ENCODE measurements around the gene RAB27A. TPM values are rescaled to one million over a fixed set of nuclear protein-coding genes. Genes with fewer than 3 reads are reported as not detected.

The RAB27A gene
- total RNA-seq, 1 donor from 2014 or later: 26.7 TPM

DNA sequence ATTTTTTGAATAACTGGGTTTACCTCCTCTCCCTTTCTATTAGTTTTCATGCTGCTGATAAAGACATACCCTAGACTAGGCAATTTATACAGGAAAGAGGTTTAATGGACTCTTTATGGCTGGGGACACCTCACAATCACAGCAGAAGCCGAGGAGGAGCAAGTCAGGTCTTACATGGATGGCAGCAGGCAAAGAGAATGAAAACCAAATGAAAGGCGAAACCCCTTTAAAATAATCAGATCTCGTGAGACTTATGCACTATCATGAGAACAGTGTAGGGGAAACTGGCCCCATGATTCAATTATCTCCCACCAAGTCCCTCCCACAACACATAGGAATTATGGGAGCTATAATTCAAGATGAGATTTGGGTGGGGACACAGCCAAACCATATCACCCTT is 90.9 kb downstream of the RAB27A start:
- Mint-ChIP-seq H3K27me3 (no peaks in the 10 kb centered on the region), H3K4me3 (peak overlapping the region; percentile 21), H3K9me3 (peaks cover 2% of the 10 kb centered on the region), H3K4me1 (peaks cover 3% of the 10 kb centered on the region), H3K27ac (peak overlapping the region; percentile 14), H3K36me3 (ENCODE audit: low read depth) (peaks cover 7% of the 10 kb centered on the region)
- ChIA-PET CTCF (no interaction called here), POLR2A (no interaction called here)
- TF ChIP-seq, protein P1, sequence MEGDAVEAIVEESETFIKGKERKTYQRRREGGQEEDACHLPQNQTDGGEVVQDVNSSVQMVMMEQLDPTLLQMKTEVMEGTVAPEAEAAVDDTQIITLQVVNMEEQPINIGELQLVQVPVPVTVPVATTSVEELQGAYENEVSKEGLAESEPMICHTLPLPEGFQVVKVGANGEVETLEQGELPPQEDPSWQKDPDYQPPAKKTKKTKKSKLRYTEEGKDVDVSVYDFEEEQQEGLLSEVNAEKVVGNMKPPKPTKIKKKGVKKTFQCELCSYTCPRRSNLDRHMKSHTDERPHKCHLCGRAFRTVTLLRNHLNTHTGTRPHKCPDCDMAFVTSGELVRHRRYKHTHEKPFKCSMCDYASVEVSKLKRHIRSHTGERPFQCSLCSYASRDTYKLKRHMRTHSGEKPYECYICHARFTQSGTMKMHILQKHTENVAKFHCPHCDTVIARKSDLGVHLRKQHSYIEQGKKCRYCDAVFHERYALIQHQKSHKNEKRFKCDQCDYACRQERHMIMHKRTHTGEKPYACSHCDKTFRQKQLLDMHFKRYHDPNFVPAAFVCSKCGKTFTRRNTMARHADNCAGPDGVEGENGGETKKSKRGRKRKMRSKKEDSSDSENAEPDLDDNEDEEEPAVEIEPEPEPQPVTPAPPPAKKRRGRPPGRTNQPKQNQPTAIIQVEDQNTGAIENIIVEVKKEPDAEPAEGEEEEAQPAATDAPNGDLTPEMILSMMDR (IDR thresholded peaks at IDR 0.05): no peak
- no peak for DNase-seq
- ATAC-seq (ENCODE audit: low read depth): no peak
- intact Hi-C loops (cut with micrococcal nuclease): loop anchor here (5.0 kb wide), 2 partner anchors 299 to 444 kb away; no protein-coding TSS in a partner anchor

DNA sequence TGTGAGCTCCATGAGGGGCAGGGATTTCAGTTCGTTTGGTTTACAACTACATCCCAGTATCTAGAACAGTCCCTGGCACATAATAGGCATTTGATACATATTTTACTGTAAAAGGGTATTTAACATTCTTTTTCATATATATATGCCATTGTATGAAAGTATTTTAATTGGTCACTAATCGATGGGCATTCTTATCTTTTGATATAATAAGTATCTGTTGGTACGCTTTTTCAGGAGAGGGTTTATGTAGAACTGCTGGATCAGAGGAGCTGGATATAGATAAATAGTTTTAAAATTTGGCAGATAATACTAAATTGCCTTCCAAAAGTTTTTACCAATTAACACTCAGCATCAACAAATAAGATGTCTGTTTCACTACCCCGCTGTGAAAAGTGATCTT is 91.9 kb downstream of the RAB27A start:
- Mint-ChIP-seq H3K27me3 (no peaks in the 10 kb centered on the region), H3K4me3 (no peak overlapping the region)

DNA sequence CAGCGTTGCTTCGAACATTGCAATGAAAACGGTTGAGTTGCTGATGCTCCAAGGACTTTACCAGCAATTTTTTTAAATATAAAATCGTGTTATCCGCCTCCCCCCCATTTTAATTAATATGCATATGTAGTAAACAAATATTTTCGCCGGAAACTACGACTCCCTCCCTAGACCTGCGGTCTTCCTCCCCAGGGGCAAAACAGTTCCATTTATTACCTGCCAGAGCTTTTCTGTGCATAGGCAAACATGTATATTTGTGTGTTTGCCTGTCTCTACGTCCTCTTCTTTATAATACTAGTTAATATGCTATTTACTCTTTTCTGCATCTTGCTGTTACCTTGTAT is 92.3 kb downstream of the RAB27A start:
- Mint-ChIP-seq H3K4me1 (peaks cover 6% of the 10 kb centered on the region), H3K4me3 (no peak overlapping the region), H3K9me3 (peaks cover 2% of the 10 kb centered on the region), H3K36me3 (ENCODE audit: low read depth) (peaks cover 17% of the 10 kb centered on the region), H3K27ac (no peak overlapping the region), H3K27me3 (no peaks in the 10 kb centered on the region)
- no peak for ATAC-seq (ENCODE audit: low read depth)
- ChIA-PET CTCF (interaction anchor here (0.9 to 2.2 kb wide), 8 partner anchors 13 to 238 kb away, joined by 3 to 7 read pairs (median 3); partner anchors contain the start of genes CCPG1, PIGB and PIGBOS1), POLR2A (interaction anchor here (0.5 to 2.4 kb wide), 8 partner anchors 10 to 211 kb away, joined by 3 to 33 read pairs (median 4); partner anchors contain the start of genes CCPG1, PIERCE2, PIGB and PIGBOS1)
- TF ChIP-seq, protein P1 (IDR thresholded peaks at IDR 0.05): no peak
- intact Hi-C loops (cut with micrococcal nuclease): loop anchor here (1.0 to 5.0 kb wide), 7 partner anchors 9 to 445 kb away; partner anchors contain the start of genes PIGB and PIGBOS1
- DNase-seq: no peak

More for the DNA sequence above, 91.9 kb downstream of the RAB27A start:
- intact Hi-C loops (cut with micrococcal nuclease): loop anchor here (1.0 to 5.0 kb wide), 7 partner anchors 9 to 445 kb away; partner anchors contain the start of genes PIGB and PIGBOS1
- POLR2A ChIA-PET: interaction anchor here (1.4 to 2.4 kb wide), 5 partner anchors 18 to 210 kb away, joined by 4 to 33 read pairs (median 20); partner anchors contain the start of genes CCPG1, PIERCE2, PIGB and PIGBOS1
- DNase-seq (no peak), ATAC-seq (ENCODE audit: low read depth) (no peak)
- H3K27ac Mint-ChIP-seq: peak overlapping the region; percentile 8
- TF ChIP-seq, protein P1 (IDR thresholded peaks at IDR 0.05): no peak
- H3K9me3 Mint-ChIP-seq: peaks cover 2% of the 10 kb centered on the region
- peaks cover 13% of the 10 kb centered on the region for H3K36me3 Mint-ChIP-seq (ENCODE audit: low read depth)
- CTCF ChIA-PET: interaction anchor here (0.9 to 1.0 kb wide), 3 partner anchors 14 to 210 kb away, joined by 3 read pairs; partner anchors contain the start of gene CCPG1
- H3K4me1 Mint-ChIP-seq: peaks cover 6% of the 10 kb centered on the region

DNA sequence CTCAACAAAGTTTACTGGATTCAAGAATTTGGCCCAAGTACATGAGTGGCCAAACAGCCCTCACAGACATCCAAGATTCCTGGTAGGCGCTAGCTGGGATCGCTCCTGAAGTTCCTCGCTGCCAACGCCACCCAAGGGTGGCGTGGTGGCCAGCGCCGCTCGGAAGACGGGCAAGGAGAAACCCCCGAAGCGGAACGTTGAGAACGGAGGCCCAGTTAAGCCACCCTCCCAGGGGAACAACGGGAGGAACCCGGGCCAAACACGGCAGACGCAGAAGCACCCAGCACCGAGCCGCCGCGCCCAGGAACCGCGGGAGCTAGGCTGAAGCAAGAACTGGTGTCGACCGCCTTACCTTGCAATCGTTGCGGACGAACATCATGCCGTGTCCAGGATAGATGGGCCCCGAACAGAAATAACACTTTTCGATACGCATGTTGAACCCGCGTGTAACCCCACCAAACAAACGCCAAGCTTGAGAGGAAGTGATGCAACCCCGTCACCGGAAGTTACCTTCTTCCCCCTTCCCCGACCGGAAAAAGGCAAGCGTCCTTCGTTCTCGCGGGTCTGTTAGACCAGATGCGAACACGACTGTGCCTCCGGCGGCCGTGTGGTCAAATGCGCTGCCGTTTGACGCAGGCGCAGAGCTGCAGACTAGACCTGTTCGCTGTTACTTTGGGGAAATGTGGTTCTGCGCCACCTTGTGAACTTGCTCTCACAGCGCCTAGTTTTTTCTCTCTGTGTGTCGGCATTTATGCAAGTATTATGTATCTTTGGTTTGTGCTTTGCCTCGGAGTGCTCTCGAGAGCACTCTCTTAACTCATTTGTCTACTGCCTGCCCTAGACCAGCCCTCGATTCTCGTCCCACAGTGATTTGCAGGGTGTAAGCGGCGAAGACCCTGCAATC is 92.9 kb downstream of the RAB27A start, which contains the start of gene RSL24D1:
Gene RSL24D1 (minus strand): TSS at position 484 of the 904 bp plus-strand sequence. CDS start 51 bp downstream, at position 433.
- Mint-ChIP-seq H3K36me3 (ENCODE audit: low read depth) (peaks cover 21% of the 10 kb centered on the region), H3K27ac (no peak within 1 kb of the TSS), H3K9me3 (peaks cover 2% of the 10 kb centered on the region), H3K27me3 (no peaks in the 10 kb centered on the region), H3K4me1 (peaks cover 9% of the 10 kb centered on the region), H3K4me3 (no peak within 1 kb of the TSS)
- CTCF ChIA-PET: interaction anchor here (0.9 to 2.2 kb wide), 6 partner anchors 22 to 238 kb away, joined by 3 to 7 read pairs (median 4); partner anchors contain the start of genes CCPG1, PIGB and PIGBOS1
- POLR2A ChIA-PET: interaction anchor here (0.5 to 2.4 kb wide), 10 partner anchors 11 to 211 kb away, joined by 3 to 33 read pairs (median 4); partner anchors contain the start of genes CCPG1, PIERCE2, PIGB and PIGBOS1
- peak; percentile 95 for ATAC-seq (ENCODE audit: low read depth)
- TF ChIP-seq, protein P1 (IDR thresholded peaks at IDR 0.05): no peak
- peak; percentile 84 for DNase-seq
- intact Hi-C loops (cut with micrococcal nuclease): loop anchor here (1.0 to 5.0 kb wide), 8 partner anchors 8 to 446 kb away; partner anchors contain the start of genes CCPG1, PIERCE2, PIGB and PIGBOS1
